Neural progenitor cell (in vitro differentiated cells): ENCODE measurements around the gene SVOP. TPM values are rescaled to one million over a fixed set of nuclear protein-coding genes. Genes with fewer than 3 reads are reported as not detected.
A peak's percentile ranks its signal among the peaks of the same experiment; 100 is the strongest.

ENCODE experiments used
- DNase-seq: peaks from one replicate; pipeline ENCODE4 v3.0.0-alpha.2; 2016; ENCODE audit warnings: low spot score
- H2AFZ ChIP-seq: fragments of 200-600 bp; sonication (generic); replicated peaks from 2 replicates; pipeline ENCODE4 v1.6.1; 2016; ENCODE audit warnings: antibody characterized with exemption
- H3F3A ChIP-seq: fragments of 200-600 bp; sonication (generic); 2 replicates; pipeline ENCODE4 v1.6.1; 2016; ENCODE audit warnings: antibody characterized with exemption, low read depth
- H3K27ac ChIP-seq: fragments of 200-600 bp; sonication (generic); 2 replicates; pipeline ENCODE4 v1.5.1; 2016; ENCODE audit warnings: mild to moderate bottlenecking
- H3K27me3 ChIP-seq: fragments of 200-600 bp; sonication (generic); 2 replicates; pipeline ENCODE4 v1.6.1; 2016; ENCODE audit warnings: mild to moderate bottlenecking, moderate library complexity
- H3K36me3 ChIP-seq: fragments of 200-600 bp; sonication (generic); 2 replicates; pipeline ENCODE4 v1.5.1; 2016
- H3K4me1 ChIP-seq: fragments of 200-600 bp; sonication (generic); 2 replicates; pipeline ENCODE4 v1.6.1; 2016; ENCODE audit warnings: mixed run types
- H3K4me2 ChIP-seq: fragments of 200-600 bp; sonication (generic); 2 replicates; pipeline ENCODE4 v1.6.1; 2016
- H3K4me3 ChIP-seq: fragments of 200-600 bp; sonication (generic); 2 replicates; pipeline ENCODE4 v1.5.1; 2016
- H3K79me2 ChIP-seq: fragments of 200-600 bp; sonication (generic); 2 replicates; pipeline ENCODE4 v1.6.1; 2016; ENCODE audit warnings: low read depth
- H3K9ac ChIP-seq: fragments of 200-600 bp; sonication (generic); 2 replicates; pipeline ENCODE4 v1.6.1; 2016
- H3K9me3 ChIP-seq: fragments of 200-600 bp; sonication (generic); 2 replicates; pipeline ENCODE4 v1.5.1; 2016; ENCODE audit warnings: low read depth
- H4K20me1 ChIP-seq: fragments of 200-600 bp; sonication (generic); 2 replicates; pipeline ENCODE4 v1.6.1; 2016; ENCODE audit warnings: low read depth
- H3K27ac Mint-ChIP-seq: 3 replicates; pipeline ENCODE4 v1.8.0; 2021; ENCODE audit warnings: mixed read lengths
- H3K27me3 Mint-ChIP-seq: 2 replicates; pipeline ENCODE4 v1.8.0; 2022; ENCODE audit warnings: low read depth, mild to moderate bottlenecking, inconsistent platforms, moderate library complexity, mixed read lengths; ENCODE audit not compliant: insufficient read depth
- H3K36me3 Mint-ChIP-seq: 3 replicates; pipeline ENCODE4 v1.8.0; 2021; ENCODE audit warnings: mixed read lengths
- H3K4me1 Mint-ChIP-seq: 3 replicates; pipeline ENCODE4 v1.8.0; 2021; ENCODE audit warnings: mixed read lengths
- H3K4me3 Mint-ChIP-seq: 3 replicates; pipeline ENCODE4 v1.8.0; 2021; ENCODE audit warnings: mild to moderate bottlenecking, moderate library complexity, mixed read lengths
- H3K9me3 Mint-ChIP-seq: 3 replicates; pipeline ENCODE4 v1.8.0; 2020; ENCODE audit warnings: mixed read lengths
- EZH2 ChIP-seq: fragments of 200-600 bp; sonication (generic); IDR thresholded peaks from 2 replicates; pipeline ENCODE4 v1.6.1; 2017; ENCODE audit warnings: antibody characterized with exemption, mild to moderate bottlenecking, moderate library complexity
- EZH2phosphoT487 ChIP-seq: fragments of 200-600 bp; sonication (generic); IDR thresholded peaks from 2 replicates; pipeline ENCODE4 v1.6.1; 2017; ENCODE audit warnings: antibody characterized with exemption
- total RNA-seq: library from RNA; depleted of rRNA; stranded (reverse); fragments of >200 nt; gene quantifications from 2 replicates; pipeline ENCODE4 v1.2.3, GENCODE V29; 2015; ENCODE audit warnings: low replicate concordance
- TF ChIP-seq, protein P1 (sequence below): fragments of 200-600 bp; sonication (generic); IDR thresholded peaks from 2 replicates; pipeline ENCODE4 v1.5.1; 2017; ENCODE audit warnings: antibody characterized with exemption, mild to moderate bottlenecking

SVOP gene, protein sequence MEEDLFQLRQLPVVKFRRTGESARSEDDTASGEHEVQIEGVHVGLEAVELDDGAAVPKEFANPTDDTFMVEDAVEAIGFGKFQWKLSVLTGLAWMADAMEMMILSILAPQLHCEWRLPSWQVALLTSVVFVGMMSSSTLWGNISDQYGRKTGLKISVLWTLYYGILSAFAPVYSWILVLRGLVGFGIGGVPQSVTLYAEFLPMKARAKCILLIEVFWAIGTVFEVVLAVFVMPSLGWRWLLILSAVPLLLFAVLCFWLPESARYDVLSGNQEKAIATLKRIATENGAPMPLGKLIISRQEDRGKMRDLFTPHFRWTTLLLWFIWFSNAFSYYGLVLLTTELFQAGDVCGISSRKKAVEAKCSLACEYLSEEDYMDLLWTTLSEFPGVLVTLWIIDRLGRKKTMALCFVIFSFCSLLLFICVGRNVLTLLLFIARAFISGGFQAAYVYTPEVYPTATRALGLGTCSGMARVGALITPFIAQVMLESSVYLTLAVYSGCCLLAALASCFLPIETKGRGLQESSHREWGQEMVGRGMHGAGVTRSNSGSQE
- 0.12 TPM in 1 of 2 replicates, not detected in the other for total RNA-seq

DNA sequence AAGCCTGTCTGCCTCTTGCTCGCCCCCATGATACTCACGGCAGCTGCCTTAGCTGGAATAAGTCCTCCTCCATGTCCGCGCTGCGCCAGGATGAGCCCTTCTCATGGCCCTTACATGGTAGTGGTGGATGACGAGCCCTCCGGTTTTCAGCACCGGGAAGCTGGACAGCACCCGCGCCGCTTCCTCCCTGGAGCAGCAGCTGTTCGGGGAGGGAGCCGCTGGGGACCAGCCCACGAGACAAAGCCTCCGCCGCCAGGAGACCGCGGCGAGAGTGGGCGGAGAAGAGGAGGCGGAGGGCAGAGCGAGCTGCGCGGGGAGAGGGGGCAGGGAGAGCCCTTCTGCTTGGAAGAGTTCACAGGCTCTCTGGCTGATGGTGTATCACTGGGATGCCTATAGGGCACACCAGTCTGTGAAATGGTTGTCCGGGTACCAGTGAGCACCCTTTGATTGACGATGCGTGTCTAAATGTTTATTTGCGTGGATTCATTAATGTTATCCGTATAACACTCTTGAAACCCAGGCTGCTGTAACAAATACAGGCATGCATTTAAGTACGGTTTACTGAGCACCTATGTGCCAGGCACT is at the start of gene SVOP:
Gene SVOP (minus strand): TSS at position 273 of the 585 bp plus-strand sequence. CDS start 200 bp downstream, at position 73.
- no peaks in the 10 kb centered on the region for H3K9me3 ChIP-seq
- H3K9me3 Mint-ChIP-seq = no peaks in the 10 kb centered on the region

DNA sequence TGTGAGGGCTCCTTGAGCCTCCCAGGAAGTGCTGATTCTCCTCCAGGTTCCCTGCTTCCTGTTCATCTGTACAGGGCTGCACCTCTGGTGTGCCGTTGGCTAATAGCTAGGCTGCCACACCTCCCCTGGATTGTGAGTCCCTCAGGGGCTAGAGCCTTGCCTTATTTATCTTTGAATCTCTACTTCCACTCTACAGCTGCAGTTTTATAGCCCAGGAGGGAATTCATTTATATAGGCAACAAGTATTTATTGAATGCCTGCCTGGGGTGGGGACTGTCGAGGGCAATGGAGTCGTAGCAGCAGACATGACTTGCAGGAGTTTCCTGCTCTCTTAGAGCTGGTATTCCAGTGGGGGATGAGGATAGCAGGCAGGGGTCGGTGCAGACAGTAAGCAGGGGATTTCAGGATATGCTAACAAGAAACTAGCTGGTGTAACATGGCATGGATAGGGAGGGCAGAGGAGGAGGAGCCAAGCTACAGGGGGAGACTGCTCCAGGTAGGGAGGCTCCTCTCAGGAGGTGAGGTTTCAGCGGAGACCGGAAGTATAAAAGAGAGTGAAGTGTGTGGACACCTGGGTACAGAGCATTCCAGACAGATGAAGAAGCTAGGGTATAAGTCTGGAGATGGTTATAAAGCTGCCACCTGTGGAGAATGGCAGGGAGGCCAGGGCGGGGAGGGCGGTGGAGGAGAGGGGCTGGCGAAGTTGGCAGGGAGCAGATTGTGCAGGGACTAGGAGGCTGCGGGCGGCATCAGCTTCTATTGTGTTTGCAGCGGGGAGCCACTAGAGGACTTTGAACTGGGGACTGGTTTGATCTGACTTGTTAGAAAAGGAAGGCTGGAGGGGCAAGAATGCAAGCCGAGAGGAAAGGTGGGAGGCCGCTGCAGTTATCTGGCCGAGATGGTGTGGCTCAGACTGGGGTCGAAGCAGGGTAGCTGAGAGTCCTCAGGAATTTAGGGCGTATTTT is 48.7 kb upstream of the SVOP start:
- TF ChIP-seq EZH2phosphoT487 (no peak), EZH2 (no peak)
- TF ChIP-seq, protein P1, sequence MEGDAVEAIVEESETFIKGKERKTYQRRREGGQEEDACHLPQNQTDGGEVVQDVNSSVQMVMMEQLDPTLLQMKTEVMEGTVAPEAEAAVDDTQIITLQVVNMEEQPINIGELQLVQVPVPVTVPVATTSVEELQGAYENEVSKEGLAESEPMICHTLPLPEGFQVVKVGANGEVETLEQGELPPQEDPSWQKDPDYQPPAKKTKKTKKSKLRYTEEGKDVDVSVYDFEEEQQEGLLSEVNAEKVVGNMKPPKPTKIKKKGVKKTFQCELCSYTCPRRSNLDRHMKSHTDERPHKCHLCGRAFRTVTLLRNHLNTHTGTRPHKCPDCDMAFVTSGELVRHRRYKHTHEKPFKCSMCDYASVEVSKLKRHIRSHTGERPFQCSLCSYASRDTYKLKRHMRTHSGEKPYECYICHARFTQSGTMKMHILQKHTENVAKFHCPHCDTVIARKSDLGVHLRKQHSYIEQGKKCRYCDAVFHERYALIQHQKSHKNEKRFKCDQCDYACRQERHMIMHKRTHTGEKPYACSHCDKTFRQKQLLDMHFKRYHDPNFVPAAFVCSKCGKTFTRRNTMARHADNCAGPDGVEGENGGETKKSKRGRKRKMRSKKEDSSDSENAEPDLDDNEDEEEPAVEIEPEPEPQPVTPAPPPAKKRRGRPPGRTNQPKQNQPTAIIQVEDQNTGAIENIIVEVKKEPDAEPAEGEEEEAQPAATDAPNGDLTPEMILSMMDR = peak; percentile 22
- Histone ChIP-seq H2AFZ (peak overlapping the region; percentile 51), H3K4me2 (peak overlapping the region; percentile 73), H3K9me3 (no peaks in the 10 kb centered on the region), H3K27me3 (no peaks in the 10 kb centered on the region), H3K4me1 (peaks cover 17% of the 10 kb centered on the region), H3K9ac (no peak overlapping the region), H3K36me3 (peaks cover 7% of the 10 kb centered on the region), H4K20me1 (peaks cover 12% of the 10 kb centered on the region), H3K4me3 (peak overlapping the region; percentile 28), H3K79me2 (no peaks in the 10 kb centered on the region), H3K27ac (peak overlapping the region; percentile 45), H3F3A (peaks cover 24% of the 10 kb centered on the region)
- Mint-ChIP-seq H3K27me3 (no peaks in the 10 kb centered on the region), H3K4me3 (peak overlapping the region; percentile 60), H3K27ac (peak overlapping the region; percentile 38), H3K36me3 (peaks cover 27% of the 10 kb centered on the region), H3K4me1 (peaks cover 20% of the 10 kb centered on the region), H3K9me3 (no peaks in the 10 kb centered on the region)
- DNase-seq = peak; percentile 81

More for the DNA sequence above, at the start of gene SVOP:
- peak; percentile 97 for DNase-seq
- Histone ChIP-seq H3K4me1 (no peaks in the 10 kb centered on the region), H3K4me3 (peak within 1 kb of the TSS; percentile 8), H3K27me3 (peaks cover 17% of the 10 kb centered on the region), H3F3A (no peaks in the 10 kb centered on the region), H3K27ac (no peak within 1 kb of the TSS), H3K36me3 (no peaks in the 10 kb centered on the region), H2AFZ (no peak within 1 kb of the TSS), H3K4me2 (peak within 1 kb of the TSS; percentile 60), H3K9ac (no peak within 1 kb of the TSS), H3K79me2 (no peaks in the 10 kb centered on the region), H4K20me1 (peaks cover 4% of the 10 kb centered on the region)
- no peaks in the 10 kb centered on the region for H3K36me3 Mint-ChIP-seq
- H3K27ac Mint-ChIP-seq = no peak within 1 kb of the TSS
- peak within 1 kb of the TSS; percentile 50 for H3K4me3 Mint-ChIP-seq
- peaks cover 9% of the 10 kb centered on the region for H3K4me1 Mint-ChIP-seq
- no peak for TF ChIP-seq EZH2phosphoT487
- no peak for TF ChIP-seq EZH2
- TF ChIP-seq, protein P1 = no peak
- H3K27me3 Mint-ChIP-seq = peaks cover 7% of the 10 kb centered on the region

DNA sequence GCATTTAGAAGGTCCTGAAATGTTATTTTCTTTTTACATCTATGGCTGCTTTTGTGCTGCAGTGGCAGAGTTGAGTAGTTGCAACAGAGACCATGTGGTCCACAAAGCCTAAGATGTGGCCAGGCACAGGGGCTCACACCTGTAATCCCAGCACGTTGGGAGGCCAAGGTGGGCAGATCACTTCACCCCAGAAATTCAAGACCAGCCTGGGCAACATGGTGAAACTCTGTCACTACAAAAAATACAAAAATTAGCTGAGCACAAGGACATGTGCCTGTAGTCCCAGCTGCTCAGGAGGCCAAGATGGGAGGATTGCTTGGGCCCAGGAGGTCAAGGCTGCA is 45.0 kb upstream of the SVOP start:
- H3K4me1 Mint-ChIP-seq = peaks cover 15% of the 10 kb centered on the region
- no peak overlapping the region for H3K27ac Mint-ChIP-seq
- no peaks in the 10 kb centered on the region for H3K27me3 ChIP-seq
- TF ChIP-seq EZH2 (no peak), EZH2phosphoT487 (no peak)
- TF ChIP-seq, protein P1 = no peak
- H2AFZ ChIP-seq = no peak overlapping the region
- peaks cover 6% of the 10 kb centered on the region for H3K36me3 ChIP-seq
- peaks cover 24% of the 10 kb centered on the region for H3K36me3 Mint-ChIP-seq
- H4K20me1 ChIP-seq = peaks cover 12% of the 10 kb centered on the region
- H3K27me3 Mint-ChIP-seq = no peaks in the 10 kb centered on the region
- H3K9me3 ChIP-seq = no peaks in the 10 kb centered on the region
- peaks cover 14% of the 10 kb centered on the region for H3K4me1 ChIP-seq
- H3K4me2 ChIP-seq = no peak overlapping the region
- H3K79me2 ChIP-seq = no peaks in the 10 kb centered on the region
- H3F3A ChIP-seq = peaks cover 24% of the 10 kb centered on the region
- DNase-seq = no peak
- H3K4me3 ChIP-seq = no peak overlapping the region
- no peak overlapping the region for H3K27ac ChIP-seq
- no peaks in the 10 kb centered on the region for H3K9me3 Mint-ChIP-seq
- H3K9ac ChIP-seq = no peak overlapping the region
- H3K4me3 Mint-ChIP-seq = no peak overlapping the region
